ENCODE results near the gene SH3PXD2A.
A peak's percentile ranks its signal among the peaks of the same experiment; 100 is the strongest.

SH3PXD2A gene

GRCh38 chr10:103692436-103692951 is 162.9 kb downstream of the SH3PXD2A start:
- Histone ChIP-seq H3K9me3 (ENCODE audit: control insufficient read depth, insufficient read depth, low read depth, low read length) (no peaks in the 10 kb centered on the region), H3K9ac (ENCODE audit: low read length) (peak overlapping the region; percentile 18), H3K36me3 (ENCODE audit: control insufficient read depth, insufficient read depth, low read length) (no peaks in the 10 kb centered on the region), H3K4me3 (ENCODE audit: low read depth, low read length) (peak overlapping the region; percentile 67), H3K4me1 (ENCODE audit: control insufficient read depth, insufficient read depth, low read length) (peaks cover 32% of the 10 kb centered on the region), H3K27me3 (ENCODE audit: control insufficient read depth, insufficient read depth, low read length) (peaks cover 46% of the 10 kb centered on the region), H3K27ac (ENCODE audit: low read depth, low read length) (no peak overlapping the region)

GRCh38 chr10:103691723-103692435 is 163.5 kb downstream of the SH3PXD2A start:
- Histone ChIP-seq H3K27me3 (ENCODE audit: control insufficient read depth, insufficient read depth, low read length) (peaks cover 46% of the 10 kb centered on the region), H3K4me1 (ENCODE audit: control insufficient read depth, insufficient read depth, low read length) (peaks cover 26% of the 10 kb centered on the region), H3K36me3 (ENCODE audit: control insufficient read depth, insufficient read depth, low read length) (no peaks in the 10 kb centered on the region), H3K9me3 (ENCODE audit: control insufficient read depth, insufficient read depth, low read depth, low read length) (no peaks in the 10 kb centered on the region), H3K4me3 (ENCODE audit: low read depth, low read length) (peak overlapping the region; percentile 67), H3K9ac (ENCODE audit: low read length) (no peak overlapping the region), H3K27ac (ENCODE audit: low read depth, low read length) (no peak overlapping the region)

DNA sequence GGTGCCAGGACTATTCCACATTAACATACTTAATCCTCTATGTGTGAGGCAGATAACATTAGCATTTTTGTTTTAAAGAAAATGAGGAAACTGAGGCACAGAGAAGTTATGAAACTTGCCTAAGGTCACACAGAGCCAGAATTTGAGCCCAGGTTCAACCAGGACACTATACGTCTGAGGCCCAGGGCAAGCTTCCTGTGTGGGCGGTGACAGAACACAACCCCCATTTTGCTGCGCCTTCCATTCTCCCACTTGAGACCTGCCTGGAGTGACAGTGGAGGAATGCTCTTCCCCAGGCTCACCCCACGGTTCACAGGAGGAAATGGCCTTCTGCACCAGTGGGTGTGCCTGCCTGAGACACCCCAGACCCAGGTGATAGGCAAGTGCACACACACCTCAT is 164.1 kb downstream of the SH3PXD2A start:
- Histone ChIP-seq H3K27ac (ENCODE audit: low read depth, low read length) (no peak overlapping the region), H3K9ac (ENCODE audit: low read length) (no peak overlapping the region), H3K4me1 (ENCODE audit: control insufficient read depth, insufficient read depth, low read length) (peaks cover 19% of the 10 kb centered on the region), H3K4me3 (ENCODE audit: low read depth, low read length) (no peak overlapping the region), H3K9me3 (ENCODE audit: control insufficient read depth, insufficient read depth, low read depth, low read length) (no peaks in the 10 kb centered on the region), H3K27me3 (ENCODE audit: control insufficient read depth, insufficient read depth, low read length) (peaks cover 46% of the 10 kb centered on the region), H3K36me3 (ENCODE audit: control insufficient read depth, insufficient read depth, low read length) (no peaks in the 10 kb centered on the region)

DNA sequence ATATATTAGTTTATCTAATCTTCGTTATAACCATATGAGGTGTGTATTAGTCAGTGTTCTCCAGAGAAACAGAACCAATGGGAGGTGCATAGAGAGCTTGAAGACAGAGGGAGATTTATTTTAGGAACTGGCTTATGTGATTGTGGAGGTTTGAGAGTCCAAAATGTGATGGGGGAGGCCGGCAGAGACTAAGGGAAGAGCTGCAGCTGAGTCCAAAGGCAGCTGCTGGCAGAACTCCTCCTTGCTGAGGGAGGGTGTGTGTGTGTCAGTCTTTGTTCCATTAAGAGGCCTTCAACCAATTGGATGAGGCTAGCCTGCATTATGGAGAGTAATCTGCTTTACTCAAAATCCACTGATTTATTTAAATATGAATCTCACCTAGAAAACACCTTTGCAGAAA is 165.1 kb downstream of the SH3PXD2A start:
- Histone ChIP-seq H3K36me3 (ENCODE audit: control insufficient read depth, insufficient read depth, low read length) (no peaks in the 10 kb centered on the region), H3K4me3 (ENCODE audit: low read depth, low read length) (no peak overlapping the region), H3K9me3 (ENCODE audit: control insufficient read depth, insufficient read depth, low read depth, low read length) (no peaks in the 10 kb centered on the region), H3K9ac (ENCODE audit: low read length) (no peak overlapping the region), H3K27ac (ENCODE audit: low read depth, low read length) (no peak overlapping the region), H3K27me3 (ENCODE audit: control insufficient read depth, insufficient read depth, low read length) (peaks cover 40% of the 10 kb centered on the region), H3K4me1 (ENCODE audit: control insufficient read depth, insufficient read depth, low read length) (peaks cover 20% of the 10 kb centered on the region)

- Histone ChIP-seq H3K9me3 (ENCODE audit: control insufficient read depth, insufficient read depth, low read depth, low read length) (no peaks in the 10 kb centered on the region), H3K27ac (ENCODE audit: low read depth, low read length) (no peak overlapping the region), H3K27me3 (ENCODE audit: control insufficient read depth, insufficient read depth, low read length) (peaks cover 23% of the 10 kb centered on the region), H3K4me1 (ENCODE audit: control insufficient read depth, insufficient read depth, low read length) (peaks cover 22% of the 10 kb centered on the region), H3K36me3 (ENCODE audit: control insufficient read depth, insufficient read depth, low read length) (no peaks in the 10 kb centered on the region), H3K4me3 (ENCODE audit: low read depth, low read length) (no peak overlapping the region), H3K9ac (ENCODE audit: low read length) (no peak overlapping the region)
Observed at GRCh38 chr10:103688491-103688890, 166.9 kb downstream of the SH3PXD2A start.

DNA sequence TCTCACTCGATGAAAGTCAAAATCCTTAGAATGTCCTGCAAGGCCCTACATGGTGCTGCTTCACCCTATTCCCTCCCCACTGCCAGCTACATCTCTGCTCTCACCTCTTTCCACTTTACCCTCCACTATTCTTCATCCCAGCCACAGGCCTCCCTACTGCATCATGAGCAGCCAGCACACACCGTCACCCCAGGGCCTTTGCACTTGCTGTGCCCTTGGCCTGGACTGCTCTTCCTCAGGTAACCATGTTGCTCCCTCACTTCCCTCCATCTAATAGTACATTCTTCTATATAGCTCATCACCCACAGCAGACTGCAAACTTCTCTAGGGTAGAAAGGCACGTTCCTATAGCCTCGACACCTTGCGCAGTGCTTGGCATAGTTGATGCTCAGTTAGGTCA is 167.7 kb downstream of the SH3PXD2A start:
- Histone ChIP-seq H3K4me1 (ENCODE audit: control insufficient read depth, insufficient read depth, low read length) (peaks cover 20% of the 10 kb centered on the region), H3K9me3 (ENCODE audit: control insufficient read depth, insufficient read depth, low read depth, low read length) (no peaks in the 10 kb centered on the region), H3K4me3 (ENCODE audit: low read depth, low read length) (no peak overlapping the region), H3K27me3 (ENCODE audit: control insufficient read depth, insufficient read depth, low read length) (peaks cover 16% of the 10 kb centered on the region), H3K27ac (ENCODE audit: low read depth, low read length) (no peak overlapping the region), H3K36me3 (ENCODE audit: control insufficient read depth, insufficient read depth, low read length) (no peaks in the 10 kb centered on the region), H3K9ac (ENCODE audit: low read length) (no peak overlapping the region)

DNA sequence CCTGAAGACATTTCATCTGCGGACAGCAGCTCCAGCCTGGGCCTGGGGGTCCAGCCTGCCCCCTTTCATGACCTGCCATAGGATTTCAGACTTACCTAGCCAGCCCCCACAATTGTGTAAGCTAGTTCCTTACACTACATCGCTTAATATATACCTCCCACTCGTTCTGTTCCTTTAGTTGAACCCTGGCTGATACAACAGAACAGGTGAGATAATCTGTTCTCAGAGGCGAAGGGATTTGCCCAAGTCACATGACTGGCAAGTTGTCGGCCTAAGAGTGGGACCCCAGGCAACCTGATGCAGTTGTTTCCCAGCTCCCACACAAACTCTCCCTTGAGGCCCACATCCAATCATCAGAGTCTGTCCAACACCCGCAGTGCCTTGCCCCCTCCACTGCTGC is 168.2 kb downstream of the SH3PXD2A start:
- H3K4me1 ChIP-seq (ENCODE audit: control insufficient read depth, insufficient read depth, low read length) = peaks cover 20% of the 10 kb centered on the region
- no peaks in the 10 kb centered on the region for H3K36me3 ChIP-seq (ENCODE audit: control insufficient read depth, insufficient read depth, low read length)
- no peak overlapping the region for H3K4me3 ChIP-seq (ENCODE audit: low read depth, low read length)
- H3K9ac ChIP-seq (ENCODE audit: low read length) = no peak overlapping the region
- peaks cover 12% of the 10 kb centered on the region for H3K27me3 ChIP-seq (ENCODE audit: control insufficient read depth, insufficient read depth, low read length)
- H3K9me3 ChIP-seq (ENCODE audit: control insufficient read depth, insufficient read depth, low read depth, low read length) = no peaks in the 10 kb centered on the region
- H3K27ac ChIP-seq (ENCODE audit: low read depth, low read length) = no peak overlapping the region

GRCh38 chr10:103685880-103686669 is 169.3 kb downstream of the SH3PXD2A start:
- Histone ChIP-seq H3K9ac (ENCODE audit: low read length) (no peak overlapping the region), H3K27ac (ENCODE audit: low read depth, low read length) (no peak overlapping the region), H3K4me3 (ENCODE audit: low read depth, low read length) (no peak overlapping the region), H3K9me3 (ENCODE audit: control insufficient read depth, insufficient read depth, low read depth, low read length) (no peaks in the 10 kb centered on the region), H3K27me3 (ENCODE audit: control insufficient read depth, insufficient read depth, low read length) (0 out of 2 replicates have a peak, but pooled peaks cover 1% of the 10 kb centered on the region), H3K36me3 (ENCODE audit: control insufficient read depth, insufficient read depth, low read length) (no peaks in the 10 kb centered on the region), H3K4me1 (ENCODE audit: control insufficient read depth, insufficient read depth, low read length) (peaks cover 15% of the 10 kb centered on the region)

GRCh38 chr10:103683851-103684250 is 171.5 kb downstream of the SH3PXD2A start:
- Histone ChIP-seq H3K4me1 (ENCODE audit: control insufficient read depth, insufficient read depth, low read length) (peaks cover 24% of the 10 kb centered on the region), H3K27me3 (ENCODE audit: control insufficient read depth, insufficient read depth, low read length) (no peaks in the 10 kb centered on the region), H3K27ac (ENCODE audit: low read depth, low read length) (no peak overlapping the region), H3K36me3 (ENCODE audit: control insufficient read depth, insufficient read depth, low read length) (no peaks in the 10 kb centered on the region), H3K4me3 (ENCODE audit: low read depth, low read length) (no peak overlapping the region), H3K9me3 (ENCODE audit: control insufficient read depth, insufficient read depth, low read depth, low read length) (no peaks in the 10 kb centered on the region), H3K9ac (ENCODE audit: low read length) (no peak overlapping the region)

- H3K36me3 ChIP-seq (ENCODE audit: control insufficient read depth, insufficient read depth, low read length) = no peaks in the 10 kb centered on the region
- no peak overlapping the region for H3K9ac ChIP-seq (ENCODE audit: low read length)
- no peak overlapping the region for H3K4me3 ChIP-seq (ENCODE audit: low read depth, low read length)
- H3K27me3 ChIP-seq (ENCODE audit: control insufficient read depth, insufficient read depth, low read length) = no peaks in the 10 kb centered on the region
- H3K9me3 ChIP-seq (ENCODE audit: control insufficient read depth, insufficient read depth, low read depth, low read length) = no peaks in the 10 kb centered on the region
- no peak overlapping the region for H3K27ac ChIP-seq (ENCODE audit: low read depth, low read length)
- peaks cover 29% of the 10 kb centered on the region for H3K4me1 ChIP-seq (ENCODE audit: control insufficient read depth, insufficient read depth, low read length)
Observed at GRCh38 chr10:103682631-103683030, 172.7 kb downstream of the SH3PXD2A start.
